Astrocyte of the spinal cord (primary cell): Measurements from ENCODE around the gene POU6F2.

ENCODE experiments used
- DNase-seq: peaks from one replicate; pipeline ENCODE4 v3.0.0; 2011; ENCODE audit warnings: low read depth, low spot score
- H3K4me3 ChIP-seq: 2 replicates; pipeline ENCODE4 v1.5.1; 2011; ENCODE audit warnings: low read depth, mild to moderate bottlenecking, low read length, moderate library complexity
- in situ Hi-C: cut with HindIII; loops from 2 replicates; pipeline ENCODE4 v1.10.0; 2017; ENCODE audit warnings: low sequenced_read_pairs
- TF ChIP-seq, protein P1 (sequence below): IDR thresholded peaks from 2 replicates; pipeline ENCODE4 v1.5.1; 2012; ENCODE audit warnings: low read depth, mild to moderate bottlenecking, low read length, inconsistent platforms

POU6F2 gene

DNA sequence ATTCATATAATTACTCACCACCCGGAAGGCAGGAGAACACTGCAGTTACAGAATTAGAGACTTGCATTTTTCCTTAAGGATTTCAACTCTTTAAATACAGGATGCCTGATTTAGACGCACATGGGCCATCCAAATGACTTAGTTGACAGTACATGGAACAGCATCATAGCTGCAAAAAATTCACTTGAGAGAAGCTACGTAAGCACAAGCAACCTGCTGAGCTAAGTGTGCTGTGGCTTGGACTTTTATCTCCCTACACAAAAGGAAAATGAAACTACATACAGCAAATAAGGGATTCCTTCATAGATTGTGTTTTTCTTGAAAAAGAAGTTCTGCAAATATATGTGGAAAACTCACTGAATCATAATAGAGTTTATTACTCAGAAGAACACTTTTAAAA, 152.6 kb downstream of the POU6F2 start:
- no peak for DNase-seq
- TF ChIP-seq, protein P1, sequence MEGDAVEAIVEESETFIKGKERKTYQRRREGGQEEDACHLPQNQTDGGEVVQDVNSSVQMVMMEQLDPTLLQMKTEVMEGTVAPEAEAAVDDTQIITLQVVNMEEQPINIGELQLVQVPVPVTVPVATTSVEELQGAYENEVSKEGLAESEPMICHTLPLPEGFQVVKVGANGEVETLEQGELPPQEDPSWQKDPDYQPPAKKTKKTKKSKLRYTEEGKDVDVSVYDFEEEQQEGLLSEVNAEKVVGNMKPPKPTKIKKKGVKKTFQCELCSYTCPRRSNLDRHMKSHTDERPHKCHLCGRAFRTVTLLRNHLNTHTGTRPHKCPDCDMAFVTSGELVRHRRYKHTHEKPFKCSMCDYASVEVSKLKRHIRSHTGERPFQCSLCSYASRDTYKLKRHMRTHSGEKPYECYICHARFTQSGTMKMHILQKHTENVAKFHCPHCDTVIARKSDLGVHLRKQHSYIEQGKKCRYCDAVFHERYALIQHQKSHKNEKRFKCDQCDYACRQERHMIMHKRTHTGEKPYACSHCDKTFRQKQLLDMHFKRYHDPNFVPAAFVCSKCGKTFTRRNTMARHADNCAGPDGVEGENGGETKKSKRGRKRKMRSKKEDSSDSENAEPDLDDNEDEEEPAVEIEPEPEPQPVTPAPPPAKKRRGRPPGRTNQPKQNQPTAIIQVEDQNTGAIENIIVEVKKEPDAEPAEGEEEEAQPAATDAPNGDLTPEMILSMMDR: no peak
- H3K4me3 ChIP-seq: no peak overlapping the region
- in situ Hi-C loops: no loop called here

DNA sequence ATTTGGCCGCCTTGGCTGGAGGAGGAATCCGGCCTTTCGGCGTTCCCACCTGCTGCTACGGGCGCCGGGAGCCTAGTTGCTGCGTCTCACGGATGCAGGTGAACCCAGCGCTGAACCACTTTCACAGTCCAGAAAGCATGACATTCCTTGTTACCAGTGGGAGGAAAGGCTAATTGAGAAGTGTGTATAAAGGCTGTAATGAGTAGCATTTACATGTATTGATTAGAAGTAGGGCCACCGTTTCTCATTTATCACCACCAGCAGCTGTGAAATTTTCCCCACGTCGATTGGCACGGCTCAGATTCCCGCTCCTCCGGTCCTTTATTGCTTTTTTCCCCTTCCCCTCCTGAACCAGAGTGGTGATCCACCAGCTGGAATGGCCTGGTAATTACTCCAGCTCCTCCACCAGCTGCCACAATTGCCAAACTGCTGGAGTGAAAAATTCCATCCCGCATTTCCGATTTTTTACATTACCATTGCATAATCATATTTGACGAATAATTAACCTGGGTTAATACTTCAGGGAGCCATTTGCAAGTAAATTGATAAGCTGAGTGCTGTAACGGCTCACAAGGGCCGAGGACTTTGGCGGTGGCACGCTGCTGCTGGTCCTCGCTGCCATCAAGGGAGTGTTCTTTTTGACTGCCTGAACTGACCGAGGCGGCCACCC, 153.3 kb downstream of the POU6F2 start:
- DNase-seq: no peak
- in situ Hi-C loops: no loop called here
- H3K4me3 ChIP-seq: no peak overlapping the region
- TF ChIP-seq, protein P1: no peak

DNA sequence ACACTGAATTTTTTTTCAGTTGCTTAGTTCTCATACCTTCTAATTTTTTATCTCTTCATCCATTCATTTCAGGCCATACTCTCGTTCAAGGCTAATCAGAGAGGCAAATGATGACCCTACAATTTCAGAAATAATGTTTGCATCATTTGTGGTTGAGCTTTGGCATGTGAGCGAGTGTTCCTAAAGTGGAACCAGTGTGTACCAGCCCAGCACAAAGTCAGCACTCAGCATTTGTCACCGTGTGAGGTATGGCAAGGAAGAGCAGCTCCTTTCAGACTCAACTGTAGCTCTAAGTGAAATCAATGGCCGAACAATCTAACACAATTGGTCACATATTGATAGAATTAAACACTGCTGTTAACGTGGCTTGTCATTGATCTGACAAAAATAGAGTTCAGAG, 154.6 kb downstream of the POU6F2 start:
- in situ Hi-C loops: no loop called here
- no peak overlapping the region for H3K4me3 ChIP-seq
- TF ChIP-seq, protein P1: no peak
- DNase-seq: no peak

DNA sequence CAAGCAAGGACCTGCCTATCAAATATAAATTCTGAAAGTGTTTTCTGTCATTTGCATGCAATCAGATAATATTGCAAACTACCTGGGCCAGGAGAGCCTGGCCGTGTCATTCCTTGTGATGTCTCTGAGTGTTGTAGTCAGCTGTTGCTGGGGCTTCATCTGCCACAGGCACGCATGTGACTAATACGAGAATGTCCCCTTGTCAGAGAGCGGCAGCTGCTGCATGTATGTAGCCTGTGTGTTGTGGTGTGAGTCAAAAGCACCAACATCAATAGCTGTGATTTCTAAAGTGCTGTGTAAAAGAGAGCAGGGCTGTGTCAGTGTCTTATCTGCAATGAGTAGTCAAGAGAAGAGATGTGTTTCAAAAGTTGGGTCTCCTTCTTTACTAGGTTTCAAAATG, 155.4 kb downstream of the POU6F2 start:
- H3K4me3 ChIP-seq: no peak overlapping the region
- DNase-seq: no peak
- in situ Hi-C loops: no loop called here
- TF ChIP-seq, protein P1: no peak

DNA sequence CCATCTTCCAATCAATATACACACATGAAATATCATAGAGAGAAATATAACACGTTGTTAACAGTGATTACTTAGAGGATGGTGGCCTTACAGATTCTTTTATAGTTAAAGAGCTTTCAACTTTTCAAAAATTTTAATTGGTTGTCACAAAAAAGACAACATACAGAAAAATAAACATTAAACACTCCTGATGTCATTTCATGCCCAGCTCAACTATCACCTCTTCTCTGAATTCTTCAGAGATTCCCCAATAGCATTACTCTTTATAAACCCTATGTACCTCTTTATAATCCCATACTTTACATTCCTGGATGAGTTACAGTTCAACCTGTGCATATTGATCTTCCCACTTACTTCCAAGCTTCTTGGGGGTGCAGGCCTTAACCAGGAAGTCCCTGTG, 159.8 kb downstream of the POU6F2 start:
- DNase-seq: no peak
- TF ChIP-seq, protein P1: no peak
- in situ Hi-C loops: no loop called here
- no peak overlapping the region for H3K4me3 ChIP-seq

DNA sequence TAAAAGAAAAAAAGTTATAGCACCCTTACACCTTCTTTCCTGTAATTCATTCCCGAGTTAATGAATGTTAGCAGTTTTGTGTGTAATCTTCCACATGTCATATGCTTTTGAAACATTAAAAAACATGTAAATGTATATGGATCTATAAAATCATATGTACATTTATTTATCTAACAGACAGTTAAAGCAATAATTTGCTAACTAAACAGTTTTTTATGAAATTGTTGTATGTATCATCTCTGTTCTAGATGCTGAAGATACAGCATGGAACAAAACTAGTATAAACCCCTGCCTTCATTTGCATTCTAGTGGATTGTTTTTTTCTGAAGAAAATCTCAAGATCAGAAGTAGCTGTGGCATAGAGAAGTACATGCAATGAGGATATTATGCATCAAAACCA, 165.0 kb downstream of the POU6F2 start:
- in situ Hi-C loops: no loop called here
- TF ChIP-seq, protein P1: no peak

More for the DNA sequence above, 165.0 kb downstream of the POU6F2 start:
- DNase-seq: no peak
- no peak overlapping the region for H3K4me3 ChIP-seq
